HuH-7 (cell line): Measurements from ENCODE around the gene RAB10.
A peak's percentile ranks its signal among the peaks of the same experiment; 100 is the strongest.
"Not testable (repeated sequence)": the region's sequence is repeated elsewhere in the genome, so short reads cannot be mapped to it uniquely, and the experiment has no call there.

Experiments used
- DNase-seq: peaks from one replicate; pipeline ENCODE4 v3.0.0; 2011; ENCODE audit warnings: low spot score

Gene RAB10

DNA sequence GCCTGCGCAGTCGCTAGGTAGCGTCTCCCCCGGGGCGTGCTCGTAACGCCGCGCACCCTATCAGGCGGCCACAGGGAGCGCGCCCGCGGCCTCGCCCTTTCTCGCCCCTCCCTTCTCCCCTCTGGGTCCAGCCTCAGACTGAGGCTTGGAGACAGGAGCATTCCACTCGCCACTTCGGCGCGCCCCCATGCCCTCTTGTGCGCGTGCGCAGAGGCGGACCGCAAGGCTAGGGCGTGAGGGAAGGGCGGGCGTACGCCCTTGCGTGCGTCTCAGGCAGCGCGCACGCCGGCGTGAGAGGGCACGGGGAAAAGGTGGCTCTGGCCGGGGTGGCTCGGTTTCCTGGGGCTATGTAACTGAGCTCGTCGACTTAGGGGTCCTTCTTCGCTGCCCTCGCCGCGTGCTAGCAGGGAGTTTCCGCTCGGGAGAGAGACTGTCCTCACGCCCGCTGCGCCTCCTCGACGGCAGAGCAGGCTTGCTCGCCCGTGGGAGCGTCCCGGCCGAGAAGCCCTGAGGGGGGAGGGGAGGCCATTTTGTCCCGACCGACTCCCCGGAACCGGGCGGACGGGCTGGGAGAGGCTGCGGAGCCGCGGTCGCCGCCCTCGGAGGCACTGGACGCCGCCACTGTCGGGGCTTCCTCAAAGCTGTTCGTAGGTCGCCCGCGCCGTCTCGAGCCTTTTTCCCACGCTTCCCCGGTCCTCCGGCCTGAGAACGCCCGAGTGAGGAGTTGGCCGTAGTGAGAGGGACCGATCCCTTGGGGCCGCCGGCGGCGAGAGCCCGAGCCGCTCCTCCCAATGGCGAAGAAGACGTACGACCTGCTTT lies at the start of gene RAB10:
Gene RAB10, plus strand, starts transcription at position 267 of the 819 bp plus-strand sequence. Its CDS starts 525 bp downstream, at position 792.
- peak; percentile 94 for DNase-seq

DNA sequence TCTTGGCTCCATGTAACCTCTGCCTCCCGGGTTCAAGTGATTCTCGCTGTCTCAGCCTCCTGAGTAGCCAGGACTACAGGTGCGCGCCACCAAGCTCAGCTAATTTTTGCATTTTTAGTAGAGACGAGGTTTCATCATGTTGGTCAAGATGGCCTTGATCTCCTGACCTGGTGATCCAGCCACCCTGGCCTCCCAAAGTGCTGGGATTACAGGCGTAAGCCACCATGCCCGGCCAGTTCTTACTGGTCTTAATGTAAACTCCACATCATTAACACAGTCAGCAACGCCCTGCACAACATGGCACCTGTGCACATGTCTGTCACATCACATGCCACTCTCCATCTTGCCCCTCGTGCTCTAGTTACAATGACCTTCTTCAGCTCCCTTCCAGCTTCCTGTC lies 45.8 kb upstream of the RAB10 start:
- DNase-seq = no peak

- DNase-seq = no peak
These were observed 44.7 kb upstream of the RAB10 start for GRCh38 chr2:25989154-25989553.

DNA sequence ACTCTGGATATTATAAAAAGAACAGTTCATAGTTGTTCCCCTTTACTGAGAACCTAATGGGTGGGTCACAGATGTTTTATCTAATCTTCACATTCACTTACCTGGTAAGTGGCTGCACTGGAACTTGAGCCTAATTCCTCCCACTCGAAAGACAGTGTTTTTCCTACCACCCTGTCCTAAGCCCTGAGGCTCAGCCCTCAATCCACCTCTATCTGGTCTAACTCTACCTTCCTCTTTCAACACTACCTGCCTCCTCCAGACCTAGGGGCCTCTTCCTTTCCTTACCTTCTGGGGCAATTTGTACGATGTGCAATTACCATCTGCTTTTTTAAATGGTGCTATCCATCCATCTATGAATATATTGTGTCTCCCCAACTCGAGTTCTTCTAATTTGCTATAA lies 41.9 kb upstream of the RAB10 start:
- no peak for DNase-seq

DNA sequence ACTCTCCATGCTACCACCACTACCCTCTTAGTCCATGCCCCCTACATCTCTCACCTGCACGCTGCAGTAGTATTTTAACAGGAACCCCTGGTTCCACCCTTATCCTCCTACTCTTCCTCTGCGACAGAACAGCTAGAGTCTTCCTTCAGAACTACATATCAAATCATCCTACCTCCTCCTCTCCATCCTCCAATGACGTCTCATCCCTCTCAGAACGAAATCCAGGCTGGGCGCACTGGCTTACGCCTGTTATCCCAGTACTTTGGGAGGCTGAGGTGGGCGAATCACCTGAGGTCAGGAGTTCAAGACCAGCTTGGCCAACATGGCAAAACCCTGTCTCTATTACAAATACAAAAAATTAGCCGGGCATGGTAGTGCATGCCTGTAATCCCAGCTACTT lies 41.3 kb upstream of the RAB10 start:
- DNase-seq = no peak

DNA sequence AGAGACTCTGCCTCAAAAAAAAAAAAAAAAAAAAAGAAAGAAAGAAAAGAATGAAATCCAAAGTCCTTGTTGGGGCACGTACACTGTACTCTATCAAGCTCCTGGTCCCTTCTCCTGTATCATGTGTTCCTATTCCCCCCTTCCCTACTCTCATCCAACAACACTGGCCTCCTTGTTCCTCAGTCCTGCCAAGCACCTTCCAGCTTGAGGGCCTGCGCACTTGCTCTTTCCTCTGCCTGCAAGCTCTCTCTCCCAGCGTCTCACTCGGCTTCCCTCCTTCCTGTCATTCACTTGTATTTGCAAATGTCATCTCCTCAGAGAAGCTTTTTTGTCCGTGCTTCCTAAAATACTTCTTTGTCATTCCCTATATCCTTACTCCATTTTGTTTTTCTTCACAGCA lies 40.8 kb upstream of the RAB10 start:
- DNase-seq = no peak

DNA sequence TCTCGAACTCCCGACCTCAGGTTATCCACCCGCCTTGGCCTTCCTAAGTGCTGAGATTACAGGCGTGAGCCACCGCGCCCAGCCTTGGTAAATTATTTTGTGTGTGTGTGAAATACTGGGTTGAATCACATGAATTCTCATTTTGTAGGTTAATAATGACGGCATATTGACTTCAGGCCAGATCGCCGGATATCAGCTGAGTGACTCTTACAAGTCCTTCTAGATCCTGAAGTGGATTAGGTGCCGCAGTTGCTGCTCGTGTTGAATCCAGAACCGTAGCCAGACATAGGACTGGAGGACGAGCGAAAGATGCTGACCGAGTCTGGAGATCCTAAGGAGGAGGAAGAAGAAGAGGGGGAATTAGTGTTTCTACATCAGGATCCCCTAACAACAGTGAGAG lies 39.4 kb upstream of the RAB10 start:
- no peak for DNase-seq

GRCh38 chr2:25996844-25997243 lies 37.0 kb upstream of the RAB10 start:
- no peak for DNase-seq

DNA sequence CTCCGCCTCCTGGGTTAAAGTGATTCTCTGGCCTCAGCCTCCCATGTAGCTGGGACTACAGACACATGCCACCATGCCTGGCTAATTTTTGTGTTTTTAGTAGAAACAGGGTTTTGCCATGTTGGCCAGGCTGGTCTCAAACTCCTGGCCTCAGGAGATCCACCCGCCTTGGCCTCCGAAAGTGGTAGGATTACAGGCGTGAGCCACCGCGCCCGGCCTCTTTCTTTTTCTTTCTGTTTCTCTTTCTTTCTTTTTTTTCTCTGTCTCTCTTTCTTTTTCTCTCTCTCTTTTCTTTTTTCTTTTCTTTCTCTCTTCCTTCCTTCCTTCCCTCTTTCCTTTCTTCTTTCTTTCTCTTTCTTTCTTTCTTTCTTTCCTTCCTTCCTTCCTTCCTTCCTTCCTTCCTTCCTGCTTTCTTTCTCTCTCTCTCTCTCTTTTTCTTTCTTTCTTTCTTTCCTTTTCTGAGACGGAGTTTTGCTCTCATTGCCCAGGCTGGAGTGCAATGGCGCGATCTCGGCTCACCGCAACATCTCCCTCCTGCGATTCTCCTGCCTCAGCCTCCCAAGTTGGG lies 35.0 kb upstream of the RAB10 start:
- DNase-seq = not testable (repeated sequence)

- not testable (repeated sequence) for DNase-seq
These were observed 34.5 kb upstream of the RAB10 start for GRCh38 chr2:25999406-25999805.

DNA sequence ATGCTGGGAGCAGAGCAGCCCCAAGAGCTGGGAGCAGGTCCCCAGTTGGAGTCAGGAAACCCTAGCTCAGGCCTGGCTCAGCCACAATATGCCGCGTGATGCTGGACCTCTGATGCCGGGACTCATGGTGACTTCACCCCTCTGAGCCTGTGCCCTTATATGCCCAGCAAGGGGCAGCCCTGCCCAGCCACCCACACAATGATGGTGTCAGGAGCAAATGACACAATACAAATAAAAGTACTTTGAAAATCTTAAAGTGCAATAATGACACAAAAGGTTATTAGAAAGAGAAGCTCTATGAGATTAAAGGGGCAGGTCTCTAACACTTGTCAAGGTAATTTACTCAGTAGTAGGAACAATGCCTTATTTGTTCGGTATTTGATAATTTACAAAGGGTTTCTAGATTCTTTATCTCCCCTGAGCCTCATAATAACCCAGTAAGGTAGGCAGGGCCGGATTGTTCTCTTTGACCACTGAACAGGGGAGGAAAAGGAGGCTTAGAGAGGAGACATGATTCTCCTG lies 33.3 kb upstream of the RAB10 start:
- no peak for DNase-seq

DNA sequence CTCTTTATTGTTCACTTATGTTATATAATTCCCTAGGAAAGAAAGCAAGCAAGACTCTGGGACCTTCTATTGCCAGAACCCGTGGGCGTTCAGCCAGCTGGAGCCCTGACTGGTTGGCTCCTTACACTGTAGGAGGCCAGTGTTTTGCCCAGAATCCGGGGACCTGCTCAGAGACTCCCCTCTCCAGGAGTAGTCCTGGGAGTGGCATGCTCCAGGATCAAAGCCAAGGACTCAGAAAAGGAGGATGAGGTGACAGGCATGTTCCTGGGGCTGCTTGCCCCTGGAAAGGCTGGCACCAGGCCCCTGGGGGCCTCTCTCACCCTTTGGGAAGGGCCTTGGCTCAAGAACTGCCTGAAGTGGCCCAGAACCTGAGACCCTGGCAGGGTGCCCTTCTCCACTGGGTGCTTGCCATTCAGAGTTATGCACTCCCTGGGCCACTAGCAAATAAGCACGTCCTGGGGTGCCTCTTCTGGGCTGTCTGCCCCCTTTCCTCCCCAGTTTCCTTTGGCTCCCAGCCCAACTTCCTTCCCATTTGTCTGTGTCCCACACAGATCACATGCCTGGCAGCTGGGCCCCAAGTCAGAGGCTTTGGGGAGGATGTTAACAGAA lies 32.0 kb upstream of the RAB10 start:
- no peak for DNase-seq

- DNase-seq = no peak
These were observed 31.1 kb upstream of the RAB10 start for GRCh38 chr2:26002632-26003310.

GRCh38 chr2:26008095-26008494 lies 25.8 kb upstream of the RAB10 start:
- no peak for DNase-seq

DNA sequence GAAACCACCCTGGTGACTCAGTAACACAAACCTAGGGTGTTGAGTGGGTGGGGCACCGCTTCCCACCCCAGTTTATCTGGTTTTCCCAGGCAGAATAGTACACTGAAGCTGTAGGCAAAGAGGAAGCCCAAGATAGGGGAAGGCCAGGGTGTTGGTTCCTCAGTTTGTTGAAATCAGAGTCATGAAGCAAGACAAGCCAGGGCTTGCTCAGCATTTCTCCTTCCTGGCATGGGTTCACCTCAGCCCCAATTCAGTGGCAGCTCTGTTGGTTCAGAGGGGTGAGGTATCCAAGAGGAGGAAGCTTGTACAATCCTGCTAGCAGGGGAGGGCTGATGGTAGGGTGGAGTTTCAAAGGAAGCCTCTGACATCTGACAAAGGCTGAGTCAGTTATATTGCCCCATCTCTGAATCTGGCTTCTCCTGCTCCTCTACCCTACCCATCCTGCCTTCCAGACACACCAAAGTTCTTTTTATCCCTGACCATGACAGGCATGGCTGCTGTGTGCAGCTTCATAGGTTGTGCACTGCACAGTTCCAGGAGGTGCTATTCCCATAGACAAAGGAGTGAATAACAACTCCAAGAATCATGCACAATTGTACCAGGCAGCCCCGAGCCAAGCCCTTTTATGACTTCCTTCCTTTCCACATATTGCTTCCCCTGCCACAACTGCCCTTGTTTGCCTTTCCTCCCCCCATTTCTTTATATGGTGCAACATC lies 24.9 kb upstream of the RAB10 start:
- no peak for DNase-seq

- no peak for DNase-seq
These were observed 24.3 kb upstream of the RAB10 start for GRCh38 chr2:26009567-26009963.

DNA sequence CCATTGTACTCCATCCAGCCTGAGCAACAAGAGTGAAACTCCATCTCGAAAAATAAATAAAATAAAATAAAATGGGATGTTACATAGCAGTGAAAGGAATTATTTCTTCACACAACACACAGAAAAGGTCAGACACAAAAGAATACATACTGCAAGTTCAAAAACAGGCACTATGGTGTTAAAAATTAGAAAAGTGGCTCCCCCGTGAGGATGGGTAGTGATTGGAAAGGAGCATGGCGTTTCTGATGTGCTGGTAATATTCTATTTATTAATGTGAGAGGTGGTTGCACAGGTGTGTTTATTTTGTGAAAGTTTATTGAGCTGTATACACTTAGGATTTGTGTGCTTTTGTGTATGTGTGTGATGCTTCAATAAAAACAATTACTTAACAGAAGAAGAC lies 22.9 kb upstream of the RAB10 start:
- no peak for DNase-seq

DNA sequence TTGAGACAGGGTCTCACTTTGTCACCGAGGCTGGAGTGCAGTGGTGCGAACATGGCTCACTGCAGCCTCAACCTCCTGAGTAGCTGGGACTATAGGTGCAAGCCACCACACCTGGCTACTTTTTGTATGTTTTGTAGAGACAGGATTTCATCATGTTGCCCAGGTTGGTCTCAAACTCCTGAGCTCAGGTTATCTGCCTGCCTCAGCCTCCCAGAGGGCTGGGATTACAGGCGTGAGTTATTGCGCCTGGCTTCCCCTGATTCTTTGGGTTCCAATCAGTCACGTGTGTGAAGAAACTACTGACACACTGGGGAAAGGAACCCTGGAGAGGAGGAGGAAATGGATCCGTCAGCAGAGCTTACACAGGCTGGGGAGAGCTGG lies 22.3 kb upstream of the RAB10 start:
- no peak for DNase-seq

- DNase-seq = no peak
These were observed 21.7 kb upstream of the RAB10 start for GRCh38 chr2:26011990-26012856.

DNA sequence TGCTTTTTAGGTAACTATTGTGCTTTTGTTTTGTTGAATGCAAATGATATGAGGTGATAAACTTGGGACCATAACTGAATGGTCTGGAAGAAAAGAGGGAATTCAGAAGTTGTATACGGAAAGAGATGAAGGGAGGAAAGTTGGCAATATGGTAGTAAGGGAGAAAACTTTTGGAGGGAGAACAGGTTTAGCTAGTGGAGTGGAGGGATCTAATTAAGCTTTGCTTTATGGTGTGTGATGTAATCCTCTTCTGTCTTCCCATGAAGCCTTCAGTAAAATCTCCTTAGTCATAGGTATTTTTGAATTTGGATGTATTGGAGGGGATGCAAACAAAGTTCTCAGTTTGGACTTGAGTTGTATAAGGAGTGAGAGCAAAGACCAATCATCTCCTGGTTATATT lies 20.2 kb upstream of the RAB10 start:
- DNase-seq = no peak
